Measurements from ENCODE around the gene ITPK1. TPM values are rescaled to one million over a fixed set of nuclear protein-coding genes. Genes with fewer than 3 reads are reported as not detected.
"Not testable (repeated sequence)": the region's sequence is repeated elsewhere in the genome, so short reads cannot be mapped to it uniquely, and the experiment has no call there.

ITPK1 gene
- polyA plus RNA-seq, 4 donors: 98.8 to 153 (median 138) TPM

GRCh38 chr14:93155667-93156066 lies 39.9 kb upstream of the ITPK1 start:
- no peak for DNase-seq
- Histone ChIP-seq H3K4me3 (ENCODE audit: low read depth in 1 of 3, low read length in 3 of 3) (no peak overlapping the region), H3K9me3 (ENCODE audit: control insufficient read depth in 2 of 2, insufficient read depth in 1 of 2, low read depth in 1 of 2, low read length in 1 of 2) (no peaks in the 10 kb centered on the region), H3K27me3 (ENCODE audit: control insufficient read depth in 3 of 3, insufficient read depth in 3 of 3, low read length in 3 of 3) (no peaks in the 10 kb centered on the region), H3K27ac (ENCODE audit: low read depth in 1 of 3, low read length in 2 of 3) (no peak overlapping the region), H3K36me3 (ENCODE audit: control insufficient read depth in 3 of 3, insufficient read depth in 2 of 3, low read depth in 1 of 3, low read length in 3 of 3) (no peaks in the 10 kb centered on the region), H3K4me1 (ENCODE audit: control insufficient read depth in 3 of 3, insufficient read depth in 2 of 3, low read depth in 1 of 3, low read length in 2 of 3) (peaks cover 0 to 3% (median 0%) of the 10 kb centered on the region in 3 donors)
- 78 to 85% (median 83%) methylated on average over 2 of the region's 2 CpGs for WGBS, 3 donors
- FAIRE-seq: no peak

DNA sequence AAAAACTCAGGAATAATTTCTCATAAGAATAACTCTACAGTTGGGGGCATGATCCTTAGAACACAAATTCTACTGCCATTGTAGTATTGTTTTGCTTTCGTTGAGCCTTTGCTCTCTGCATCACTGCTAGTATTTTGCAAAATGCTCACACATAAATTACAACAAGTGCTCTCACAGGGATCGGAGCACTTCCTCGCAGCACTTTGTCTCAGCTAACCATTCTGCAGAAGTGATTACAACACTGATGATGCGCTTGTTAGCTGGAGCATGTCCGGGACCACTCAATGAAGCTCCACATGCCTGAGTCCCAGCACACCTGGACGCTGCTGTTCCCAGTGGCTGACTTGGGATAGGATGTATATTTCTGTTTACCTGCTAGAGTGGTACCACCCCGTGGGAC lies 37.4 kb upstream of the ITPK1 start:
- H3K4me1 ChIP-seq (ENCODE audit: control insufficient read depth in 3 of 3, insufficient read depth in 2 of 3, low read depth in 1 of 3, low read length in 2 of 3): peaks cover 0 to 15% (median 0%) of the 10 kb centered on the region in 3 donors
- H3K9me3 ChIP-seq (ENCODE audit: control insufficient read depth in 2 of 2, insufficient read depth in 1 of 2, low read depth in 1 of 2, low read length in 1 of 2): peaks cover 0 to 2% of the 10 kb centered on the region in 2 donors
- no peak for DNase-seq
- H3K27me3 ChIP-seq (ENCODE audit: control insufficient read depth in 3 of 3, insufficient read depth in 3 of 3, low read length in 3 of 3): no peaks in the 10 kb centered on the region
- WGBS, 3 donors: 77 to 85% (median 84%) methylated on average over 7 of the region's 7 CpGs
- no peak overlapping the region for H3K27ac ChIP-seq (ENCODE audit: low read depth in 1 of 3, low read length in 2 of 3)
- no peak for FAIRE-seq
- H3K4me3 ChIP-seq (ENCODE audit: low read depth in 1 of 3, low read length in 3 of 3): no peak overlapping the region
- no peaks in the 10 kb centered on the region for H3K36me3 ChIP-seq (ENCODE audit: control insufficient read depth in 3 of 3, insufficient read depth in 2 of 3, low read depth in 1 of 3, low read length in 3 of 3)

DNA sequence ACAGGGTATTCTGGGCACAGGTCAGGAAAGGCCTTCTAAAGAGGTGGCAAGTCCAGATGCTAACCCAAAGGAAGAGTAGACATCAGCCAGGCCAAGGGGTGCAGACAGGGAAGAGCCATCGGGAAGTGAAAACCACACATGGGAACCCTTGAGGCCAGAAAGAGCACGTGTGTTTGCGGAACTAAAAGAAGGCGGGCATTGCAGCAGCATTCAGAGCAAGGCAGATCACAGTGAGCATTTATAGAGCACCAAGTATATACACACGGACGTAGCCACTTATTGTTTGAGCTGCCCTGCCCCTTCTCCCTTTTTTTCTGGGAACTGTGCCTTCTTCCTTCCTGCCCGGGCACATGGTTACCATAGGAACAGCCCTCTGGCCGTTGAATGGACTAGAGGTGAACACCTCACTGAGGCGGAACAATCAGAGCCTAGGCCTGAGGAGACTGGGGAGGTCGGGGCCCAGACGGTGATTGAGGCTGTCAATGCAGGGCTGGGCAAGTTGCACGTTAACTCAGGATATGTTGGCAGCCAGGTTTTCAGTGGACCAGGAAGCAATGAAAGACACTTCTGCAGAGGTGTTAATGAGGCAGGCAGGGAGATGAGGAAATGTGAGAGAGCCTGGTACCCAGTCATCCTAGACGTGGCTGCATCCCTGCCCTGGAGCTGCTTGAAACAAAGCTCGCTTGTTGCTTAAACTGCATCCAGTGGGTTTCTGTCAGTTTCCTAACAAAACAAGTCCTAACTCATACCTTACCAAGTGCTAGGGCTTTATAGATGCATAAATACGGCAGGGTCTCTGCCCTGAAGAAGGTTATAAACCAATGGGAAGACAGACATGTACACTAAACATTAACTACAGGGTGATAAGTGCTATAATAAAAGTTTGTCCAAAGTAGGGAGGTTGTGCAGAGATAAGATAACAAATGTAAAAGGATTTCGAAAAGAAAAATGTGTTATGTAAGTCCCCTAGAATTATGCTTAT lies 34.8 kb upstream of the ITPK1 start:
- peak; percentile 88 to 91 for DNase-seq
- no peak for FAIRE-seq
- 12 to 46% (median 30%) methylated on average over 16 of the region's 16 CpGs for WGBS, 3 donors
- Histone ChIP-seq H3K4me3 (ENCODE audit: low read depth in 1 of 3, low read length in 3 of 3) (no peak overlapping the region), H3K9me3 (ENCODE audit: control insufficient read depth in 2 of 2, insufficient read depth in 1 of 2, low read depth in 1 of 2, low read length in 1 of 2) (peaks cover 0 to 2% of the 10 kb centered on the region in 2 donors), H3K36me3 (ENCODE audit: control insufficient read depth in 3 of 3, insufficient read depth in 2 of 3, low read depth in 1 of 3, low read length in 3 of 3) (no peaks in the 10 kb centered on the region), H3K27ac (ENCODE audit: low read depth in 1 of 3, low read length in 2 of 3) (peak overlapping the region; percentile 48 to 90 (median 85)), H3K4me1 (ENCODE audit: control insufficient read depth in 3 of 3, insufficient read depth in 2 of 3, low read depth in 1 of 3, low read length in 2 of 3) (peaks cover 0 to 27% (median 0%) of the 10 kb centered on the region in 3 donors), H3K27me3 (ENCODE audit: control insufficient read depth in 3 of 3, insufficient read depth in 3 of 3, low read length in 3 of 3) (no peaks in the 10 kb centered on the region)

DNA sequence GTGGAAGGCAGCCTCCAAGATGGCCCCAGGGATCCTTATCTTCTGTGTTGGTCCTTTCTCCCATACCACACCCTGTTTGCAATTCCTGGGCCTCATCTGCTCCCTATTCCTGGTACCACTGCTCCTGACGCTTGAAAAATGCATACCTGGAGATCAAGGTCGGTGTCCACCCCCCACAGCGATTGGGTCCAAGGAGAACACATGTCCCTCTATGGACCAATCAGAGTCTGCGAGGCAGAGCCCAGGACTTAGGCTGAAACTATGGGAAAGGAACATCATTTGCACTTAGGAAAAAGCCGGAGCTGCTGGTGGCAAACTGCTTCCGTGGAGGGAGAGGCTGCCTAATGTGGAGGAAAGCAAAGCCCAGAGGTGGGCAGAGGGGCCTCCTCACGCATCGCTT lies 33.3 kb upstream of the ITPK1 start:
- Histone ChIP-seq H3K4me1 (ENCODE audit: control insufficient read depth in 3 of 3, insufficient read depth in 2 of 3, low read depth in 1 of 3, low read length in 2 of 3) (peaks cover 0 to 27% (median 0%) of the 10 kb centered on the region in 3 donors), H3K27ac (ENCODE audit: low read depth in 1 of 3, low read length in 2 of 3) (no peak overlapping the region), H3K27me3 (ENCODE audit: control insufficient read depth in 3 of 3, insufficient read depth in 3 of 3, low read length in 3 of 3) (no peaks in the 10 kb centered on the region), H3K9me3 (ENCODE audit: control insufficient read depth in 2 of 2, insufficient read depth in 1 of 2, low read depth in 1 of 2, low read length in 1 of 2) (peaks cover 0 to 2% of the 10 kb centered on the region in 2 donors), H3K36me3 (ENCODE audit: control insufficient read depth in 3 of 3, insufficient read depth in 2 of 3, low read depth in 1 of 3, low read length in 3 of 3) (no peaks in the 10 kb centered on the region), H3K4me3 (ENCODE audit: low read depth in 1 of 3, low read length in 3 of 3) (no peak overlapping the region)
- FAIRE-seq (no peak), DNase-seq (no peak)
- WGBS, 3 donors: 94 to 97% (median 94%) methylated on average over 8 of the region's 8 CpGs

- Histone ChIP-seq H3K27me3 (ENCODE audit: control insufficient read depth in 3 of 3, insufficient read depth in 3 of 3, low read length in 3 of 3) (no peaks in the 10 kb centered on the region), H3K4me1 (ENCODE audit: control insufficient read depth in 3 of 3, insufficient read depth in 2 of 3, low read depth in 1 of 3, low read length in 2 of 3) (peaks cover 0 to 24% (median 0%) of the 10 kb centered on the region in 3 donors), H3K4me3 (ENCODE audit: low read depth in 1 of 3, low read length in 3 of 3) (no peak overlapping the region), H3K27ac (ENCODE audit: low read depth in 1 of 3, low read length in 2 of 3) (peak overlapping the region in 1 of 3 donors; percentile 29), H3K9me3 (ENCODE audit: control insufficient read depth in 2 of 2, insufficient read depth in 1 of 2, low read depth in 1 of 2, low read length in 1 of 2) (peaks cover 0 to 2% of the 10 kb centered on the region in 2 donors), H3K36me3 (ENCODE audit: control insufficient read depth in 3 of 3, insufficient read depth in 2 of 3, low read depth in 1 of 3, low read length in 3 of 3) (no peaks in the 10 kb centered on the region)
- DNase-seq (peak in 1 of 2 donors; percentile 38), FAIRE-seq (no peak)
- 50 to 56% (median 50%) methylated on average over 9 of the region's 9 CpGs for WGBS, 3 donors
These were observed 30.4 kb upstream of the ITPK1 start for GRCh38 chr14:93146119-93146518.

- FAIRE-seq (no peak), DNase-seq (no peak)
- no peaks in the 10 kb centered on the region for H3K36me3 ChIP-seq (ENCODE audit: control insufficient read depth in 3 of 3, insufficient read depth in 2 of 3, low read depth in 1 of 3, low read length in 3 of 3)
- no peak overlapping the region for H3K4me3 ChIP-seq (ENCODE audit: low read depth in 1 of 3, low read length in 3 of 3)
- WGBS, 3 donors: 69 to 79% (median 71%) methylated on average over 13 of the region's 13 CpGs
- H3K9me3 ChIP-seq (ENCODE audit: control insufficient read depth in 2 of 2, insufficient read depth in 1 of 2, low read depth in 1 of 2, low read length in 1 of 2): no peaks in the 10 kb centered on the region
- no peak overlapping the region for H3K27ac ChIP-seq (ENCODE audit: low read depth in 1 of 3, low read length in 2 of 3)
- H3K4me1 ChIP-seq (ENCODE audit: control insufficient read depth in 3 of 3, insufficient read depth in 2 of 3, low read depth in 1 of 3, low read length in 2 of 3): peaks cover 0 to 20% (median 0%) of the 10 kb centered on the region in 3 donors
- no peaks in the 10 kb centered on the region for H3K27me3 ChIP-seq (ENCODE audit: control insufficient read depth in 3 of 3, insufficient read depth in 3 of 3, low read length in 3 of 3)
These were observed 27.3 kb upstream of the ITPK1 start for GRCh38 chr14:93142854-93143652.

- DNase-seq (peak; percentile 86 to 88), FAIRE-seq (no peak)
- Histone ChIP-seq H3K4me1 (ENCODE audit: control insufficient read depth in 3 of 3, insufficient read depth in 2 of 3, low read depth in 1 of 3, low read length in 2 of 3) (peaks cover 0 to 8% (median 0%) of the 10 kb centered on the region in 3 donors), H3K27ac (ENCODE audit: low read depth in 1 of 3, low read length in 2 of 3) (peak overlapping the region in 1 of 3 donors; percentile 60), H3K36me3 (ENCODE audit: control insufficient read depth in 3 of 3, insufficient read depth in 2 of 3, low read depth in 1 of 3, low read length in 3 of 3) (no peaks in the 10 kb centered on the region), H3K27me3 (ENCODE audit: control insufficient read depth in 3 of 3, insufficient read depth in 3 of 3, low read length in 3 of 3) (no peaks in the 10 kb centered on the region), H3K9me3 (ENCODE audit: control insufficient read depth in 2 of 2, insufficient read depth in 1 of 2, low read depth in 1 of 2, low read length in 1 of 2) (no peaks in the 10 kb centered on the region), H3K4me3 (ENCODE audit: low read depth in 1 of 3, low read length in 3 of 3) (no peak overlapping the region)
- 10 to 47% (median 35%) methylated on average over 17 of the region's 17 CpGs for WGBS, 3 donors
These were observed 22.1 kb upstream of the ITPK1 start for GRCh38 chr14:93137864-93138263.

DNA sequence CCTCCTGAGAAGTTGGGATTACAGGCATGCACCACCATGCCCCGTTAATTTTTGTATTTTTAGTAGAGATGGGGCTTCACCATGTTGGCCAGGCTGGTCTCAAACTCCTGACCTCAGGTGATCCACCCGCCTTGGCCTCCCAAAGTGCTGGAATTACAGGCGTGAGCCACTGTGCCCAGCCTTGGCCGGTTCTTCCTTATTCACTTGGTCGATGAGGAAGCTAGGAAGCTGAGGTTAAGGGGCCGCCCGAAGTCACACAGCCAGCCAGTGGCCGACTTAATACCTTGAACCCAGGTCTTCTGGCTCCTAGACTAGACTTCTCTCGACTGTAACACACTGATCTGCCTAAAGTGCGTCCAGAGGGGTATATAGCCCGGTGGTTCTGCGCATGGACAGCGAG lies 20.8 kb upstream of the ITPK1 start:
- not testable (repeated sequence) for H3K36me3 ChIP-seq (ENCODE audit: control insufficient read depth in 3 of 3, insufficient read depth in 2 of 3, low read depth in 1 of 3, low read length in 3 of 3); H3K27ac ChIP-seq (ENCODE audit: low read depth in 1 of 3, low read length in 2 of 3); H3K4me1 ChIP-seq (ENCODE audit: control insufficient read depth in 3 of 3, insufficient read depth in 2 of 3, low read depth in 1 of 3, low read length in 2 of 3); FAIRE-seq; H3K9me3 ChIP-seq (ENCODE audit: control insufficient read depth in 2 of 2, insufficient read depth in 1 of 2, low read depth in 1 of 2, low read length in 1 of 2); H3K27me3 ChIP-seq (ENCODE audit: control insufficient read depth in 3 of 3, insufficient read depth in 3 of 3, low read length in 3 of 3); DNase-seq; H3K4me3 ChIP-seq (ENCODE audit: low read depth in 1 of 3, low read length in 3 of 3)
- WGBS, 3 donors: 77 to 90% (median 79%) methylated on average over 13 of the region's 13 CpGs

Measured in small intestine (tissue), 7 donors.